HG02642 (cell line): ENCODE measurements around the gene TP53I3.
"Not testable (repeated sequence)": the region's sequence is repeated elsewhere in the genome, so short reads cannot be mapped to it uniquely, and the experiment has no call there.

ENCODE experiments used
- ATAC-seq: cut with Tn5 transposase; IDR thresholded peaks from one replicate; pipeline ENCODE4 v1.9.1; 2021; ENCODE audit warnings: mild to moderate bottlenecking; ENCODE audit not compliant: unreplicated experiment, poor library complexity

The TP53I3 gene

DNA sequence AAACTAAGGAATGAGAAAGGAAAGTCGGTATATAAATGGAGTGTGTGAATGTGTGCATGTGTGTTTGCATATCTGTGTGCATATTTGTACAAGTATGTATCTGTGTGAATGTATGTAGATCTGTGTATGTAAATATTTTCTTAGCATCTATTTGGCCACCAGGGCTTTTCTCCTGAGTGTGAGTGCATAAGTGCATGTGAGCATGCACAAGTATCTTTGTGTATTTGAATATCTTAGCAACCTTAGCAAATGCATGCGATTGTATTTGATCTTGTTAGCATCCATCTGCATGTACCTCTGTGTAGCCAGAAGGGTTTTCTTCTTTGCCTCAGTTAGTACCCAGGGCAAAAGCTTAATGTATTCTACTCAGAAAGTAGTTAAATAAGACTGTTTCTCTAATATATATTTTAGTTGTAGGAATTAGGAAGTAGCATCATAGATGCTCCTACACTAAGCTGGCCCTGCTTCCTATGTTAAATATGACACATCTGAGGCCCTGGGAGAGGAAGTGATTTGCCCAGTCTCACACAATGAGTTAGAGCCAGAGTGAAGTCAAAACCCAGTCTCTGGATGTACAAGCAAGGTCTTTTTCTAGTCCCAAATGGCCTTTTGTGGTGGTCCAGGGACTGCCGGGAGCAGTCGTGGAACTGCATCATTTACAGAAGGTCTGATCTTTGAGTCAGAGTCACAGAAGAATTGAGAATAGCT is 25.9 kb downstream of the TP53I3 start:
- no peak for ATAC-seq

DNA sequence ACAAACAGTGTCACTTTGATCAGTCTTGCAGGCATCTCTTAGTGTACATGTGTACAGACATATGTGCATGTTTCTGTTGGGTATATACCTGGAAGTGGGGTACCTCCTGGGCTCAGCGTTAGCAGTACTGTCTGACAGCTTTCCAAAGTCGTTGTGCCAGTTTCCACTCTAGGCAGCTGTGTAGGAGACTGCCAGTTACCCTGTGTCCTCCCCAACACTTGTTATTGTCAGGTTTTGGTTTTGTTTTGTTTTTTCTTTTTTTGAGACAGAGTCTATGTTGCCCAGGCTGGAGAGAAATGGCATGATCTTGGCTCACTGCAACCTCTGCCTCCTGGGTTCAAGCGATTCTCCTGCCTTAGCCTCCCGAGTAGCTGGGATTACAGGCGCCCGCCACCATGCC is 28.9 kb downstream of the TP53I3 start:
- ATAC-seq: no peak

DNA sequence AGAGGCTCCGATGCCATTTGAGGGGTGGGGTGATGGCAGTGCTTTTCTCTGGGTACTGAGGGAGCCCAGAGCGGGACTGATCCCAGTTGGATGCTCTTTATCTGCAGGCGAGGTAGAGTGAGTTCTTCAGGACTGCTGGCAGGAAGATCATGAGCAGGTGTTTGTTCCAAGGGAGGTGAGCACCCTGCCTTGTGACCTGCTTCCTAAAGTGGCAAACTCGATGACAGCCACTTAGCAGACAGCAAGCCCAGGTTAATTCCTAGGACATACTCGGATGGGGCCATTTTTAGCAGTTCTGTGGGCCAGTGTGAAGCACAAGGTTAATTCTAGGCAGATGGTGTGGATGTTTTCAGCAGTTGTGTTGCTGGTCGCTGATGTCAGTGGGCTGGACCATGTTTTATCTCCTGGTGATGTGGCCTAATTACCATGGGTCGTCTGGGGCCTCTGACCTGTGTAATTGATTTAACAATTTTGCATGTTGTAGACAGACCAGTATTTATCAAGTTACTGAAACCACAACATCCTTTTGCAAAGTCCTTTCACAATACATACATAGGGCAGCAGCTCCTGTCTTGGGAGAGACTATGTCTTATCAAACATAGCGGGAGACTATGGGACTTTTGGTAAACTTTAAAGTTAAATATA is 30.1 kb downstream of the TP53I3 start:
- ATAC-seq: no peak

DNA sequence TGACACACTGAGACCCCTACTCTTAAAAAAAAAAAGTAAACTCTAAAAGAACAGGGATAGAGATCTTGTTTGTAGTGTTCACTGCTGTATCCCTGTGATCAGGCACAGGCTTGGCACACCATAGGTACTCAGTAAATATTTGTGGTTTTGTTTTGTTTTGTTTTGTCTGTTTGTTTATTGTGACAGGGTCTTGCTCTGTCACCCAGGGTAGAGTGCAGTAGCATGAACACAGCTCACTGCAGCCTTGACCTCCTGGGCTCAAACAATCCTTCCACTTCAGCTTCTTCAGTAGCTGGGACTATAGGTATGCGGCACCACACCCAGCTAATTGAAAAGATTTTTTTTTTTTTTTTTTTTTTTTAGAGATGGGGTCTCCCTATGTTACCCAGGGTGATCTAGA is 31.7 kb downstream of the TP53I3 start:
- no peak for ATAC-seq

DNA sequence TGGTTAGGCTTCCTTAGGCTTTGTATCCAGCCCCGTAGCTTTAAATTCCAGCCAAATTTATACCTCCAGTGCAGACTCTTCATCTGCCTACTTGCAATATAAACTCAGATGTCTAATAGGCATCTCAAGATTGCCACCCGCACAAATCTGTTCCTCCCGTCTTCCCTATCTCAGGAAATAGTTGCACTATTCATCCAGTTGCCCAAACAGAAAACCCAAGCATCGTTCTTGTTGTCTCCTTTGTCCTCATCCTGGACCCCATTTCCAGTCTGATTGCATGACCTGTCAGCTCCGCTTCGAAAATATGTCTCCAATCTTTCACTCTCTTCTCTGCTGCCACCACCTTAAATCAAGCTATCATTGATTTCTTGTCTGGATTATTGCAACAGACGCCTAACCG is 32.8 kb downstream of the TP53I3 start:
- no peak for ATAC-seq

DNA sequence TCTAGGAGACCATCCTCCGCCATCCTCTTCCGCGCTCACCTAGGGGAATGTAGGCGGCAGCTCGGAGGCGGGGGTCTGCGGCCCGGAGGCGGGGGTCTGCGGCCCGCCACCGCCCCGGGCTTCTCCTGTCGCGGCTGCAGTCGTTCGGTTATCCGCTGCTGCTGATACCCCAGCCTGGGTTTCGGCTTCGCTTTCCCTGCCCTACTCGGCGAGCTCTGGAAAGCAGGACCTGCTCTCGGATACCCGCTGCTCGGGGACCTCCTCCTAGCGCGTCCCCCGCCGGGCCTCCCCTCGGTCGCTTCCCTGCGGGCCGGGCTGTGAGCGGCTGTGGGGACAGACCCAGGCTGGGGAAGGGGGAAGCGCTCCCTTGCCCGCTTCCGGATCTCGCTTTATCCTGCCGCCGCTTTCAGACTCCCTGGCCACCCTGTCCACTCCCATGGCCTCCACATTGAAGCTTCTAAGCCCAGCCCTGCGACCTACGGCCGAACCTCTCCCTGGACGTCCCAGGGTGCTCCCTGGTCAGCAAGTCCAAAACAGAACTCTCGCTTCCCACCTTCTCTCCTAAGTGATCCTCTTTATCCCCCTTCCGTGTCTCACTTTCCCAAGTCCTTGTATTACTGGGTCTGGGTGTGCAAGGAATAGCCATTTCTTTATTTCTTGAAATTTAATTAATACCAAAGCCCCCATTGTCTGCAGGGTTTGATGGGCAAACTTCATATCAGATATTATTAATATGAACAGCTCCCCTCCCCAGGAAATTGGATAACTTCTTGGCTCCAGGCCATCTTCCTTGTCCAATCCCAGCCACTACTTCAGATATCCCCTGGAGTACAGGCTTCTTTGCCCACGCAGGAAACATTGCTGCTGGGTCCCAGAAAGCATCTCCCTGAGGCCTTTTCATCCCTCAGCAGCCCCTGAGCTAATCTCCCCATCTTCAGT is 34.3 kb downstream of the TP53I3 start:
- no peak for ATAC-seq

DNA sequence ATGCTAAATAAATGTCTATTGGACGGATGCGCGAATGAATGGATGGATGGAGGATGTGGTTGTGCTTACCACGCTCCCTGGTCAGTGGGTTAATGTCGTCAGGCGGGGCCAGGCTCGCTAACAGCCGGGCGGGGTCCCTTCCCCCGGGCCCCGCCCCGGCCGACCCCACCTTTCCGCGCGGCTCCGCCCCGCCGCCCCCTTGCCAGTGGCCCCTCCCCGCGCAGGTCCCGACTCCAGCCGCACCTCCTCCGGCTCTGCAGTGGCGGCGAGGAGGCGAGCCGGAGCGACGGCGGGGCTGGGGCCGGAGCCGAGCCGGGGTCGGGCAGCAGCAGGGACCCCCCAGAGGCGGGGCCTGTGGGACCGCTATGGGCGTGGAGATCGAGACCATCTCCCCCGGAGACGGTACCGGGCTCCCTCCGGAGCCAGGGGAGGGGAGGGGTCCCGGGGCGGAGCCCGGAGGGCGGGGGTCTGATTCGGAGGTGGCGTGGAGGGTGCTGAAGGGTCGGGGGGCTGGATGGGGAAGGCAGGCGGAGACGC is 35.1 kb downstream of the TP53I3 start, which contains the start of gene FKBP1B:
Gene FKBP1B (plus strand): TSS at position 257 of the 537 bp plus-strand sequence. CDS start 109 bp downstream, at position 366.
- ATAC-seq: no peak

DNA sequence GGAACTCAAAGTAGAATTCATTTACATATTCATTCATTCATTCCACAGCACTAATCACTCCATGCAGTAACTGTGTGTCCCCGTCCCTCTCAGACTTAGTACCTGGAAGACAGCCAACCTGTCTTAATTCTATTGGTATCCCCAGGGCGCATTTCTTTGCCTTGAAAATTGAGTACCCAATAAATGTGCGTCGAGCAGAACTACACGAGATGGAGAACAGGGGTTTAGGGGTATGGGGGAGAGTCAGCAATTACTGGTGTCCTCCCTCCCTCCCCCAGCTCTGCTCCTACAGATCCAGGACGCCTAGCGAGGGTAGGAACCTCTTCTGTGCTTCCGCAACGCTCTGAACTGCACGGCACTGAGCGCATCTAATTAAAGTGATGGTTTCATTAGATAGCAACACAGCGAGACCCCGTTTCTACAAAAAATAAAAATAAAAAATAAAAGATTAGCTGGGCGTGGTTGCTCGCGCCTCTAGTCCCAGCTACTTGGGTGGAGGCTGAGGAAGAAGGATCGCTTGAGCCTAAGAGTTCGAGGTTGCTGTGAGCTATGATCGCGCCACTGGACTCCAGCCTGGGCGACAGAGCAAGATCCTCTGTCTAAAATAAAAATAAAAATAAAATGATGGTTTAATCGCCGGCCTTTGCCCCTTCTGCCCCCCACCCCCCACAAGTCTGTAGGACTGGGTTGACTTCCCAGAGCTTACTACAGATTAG is 35.7 kb downstream of the TP53I3 start:
- no peak for ATAC-seq

DNA sequence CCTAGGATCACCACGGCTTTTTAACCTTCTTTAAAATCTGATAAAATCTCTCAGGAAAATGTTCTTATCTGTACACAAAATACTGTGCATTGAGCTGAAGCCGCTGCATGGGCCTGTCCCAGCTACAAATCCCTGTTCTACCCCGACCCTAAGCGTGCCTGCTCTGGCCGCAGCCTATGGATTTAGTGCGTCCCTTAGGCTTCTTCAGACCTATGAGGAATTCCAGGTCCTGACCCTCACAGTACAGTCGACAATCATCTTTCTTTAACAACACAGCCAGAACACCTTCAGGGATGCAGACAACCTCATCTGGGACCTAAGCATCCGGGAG is 37.0 kb downstream of the TP53I3 start:
- ATAC-seq: no peak

DNA sequence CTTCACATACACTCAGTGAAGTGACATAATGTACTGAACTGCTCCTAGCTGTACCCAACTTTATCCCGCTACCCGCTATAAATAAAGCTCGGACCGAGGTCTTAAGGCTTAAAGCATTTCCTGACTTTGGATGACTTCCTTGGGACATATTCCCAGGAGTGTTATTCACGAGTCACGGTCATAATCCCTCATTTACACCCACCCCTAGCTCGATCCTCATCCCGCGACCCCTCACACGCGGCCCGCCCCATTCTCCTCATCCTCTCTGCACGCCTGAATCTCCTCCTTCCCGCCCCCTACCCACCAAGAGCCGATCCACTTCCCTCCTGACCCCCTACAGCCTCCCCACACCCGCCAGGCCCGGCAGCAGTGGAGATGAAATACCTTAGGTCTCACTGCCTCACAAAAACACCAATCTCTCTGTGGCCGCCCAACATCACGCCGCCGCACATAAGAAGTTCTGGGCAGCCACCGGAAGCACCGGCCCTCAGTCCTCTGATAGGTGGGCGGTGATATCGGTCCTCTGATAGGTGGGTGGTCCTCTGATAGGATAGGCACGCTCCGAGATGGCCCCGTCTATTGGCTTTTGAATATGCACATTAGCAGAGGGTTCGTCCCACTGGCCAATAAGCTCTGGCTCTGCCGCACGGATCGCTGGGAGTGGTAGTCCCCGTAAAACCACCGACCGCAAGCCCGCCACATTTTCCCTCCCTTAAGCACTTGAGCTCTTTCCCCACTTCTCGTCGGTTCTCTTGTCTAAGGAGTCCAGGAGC is 37.5 kb downstream of the TP53I3 start, which contains the start of gene WDCP:
Gene WDCP (minus strand): TSS at position 462 of the 773 bp plus-strand sequence. CDS start 7,897 bp downstream, outside the sequence.
- ATAC-seq: peak; percentile 99

DNA sequence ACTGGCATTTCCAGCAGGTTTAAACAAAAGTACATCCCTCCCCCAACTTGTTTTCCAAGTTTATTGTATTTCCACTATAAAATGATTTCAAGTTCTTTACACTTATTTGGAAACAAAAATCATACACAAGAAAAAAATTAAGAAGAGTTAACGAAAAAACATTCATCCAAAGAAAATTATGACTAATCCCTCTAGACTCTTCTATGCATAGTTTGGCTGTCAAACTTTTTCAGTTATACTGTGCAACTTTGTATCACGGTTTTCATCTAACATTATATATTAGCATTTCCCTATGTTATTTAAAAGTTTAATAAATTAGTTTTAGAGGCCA is 38.1 kb downstream of the TP53I3 start:
- ATAC-seq: no peak

DNA sequence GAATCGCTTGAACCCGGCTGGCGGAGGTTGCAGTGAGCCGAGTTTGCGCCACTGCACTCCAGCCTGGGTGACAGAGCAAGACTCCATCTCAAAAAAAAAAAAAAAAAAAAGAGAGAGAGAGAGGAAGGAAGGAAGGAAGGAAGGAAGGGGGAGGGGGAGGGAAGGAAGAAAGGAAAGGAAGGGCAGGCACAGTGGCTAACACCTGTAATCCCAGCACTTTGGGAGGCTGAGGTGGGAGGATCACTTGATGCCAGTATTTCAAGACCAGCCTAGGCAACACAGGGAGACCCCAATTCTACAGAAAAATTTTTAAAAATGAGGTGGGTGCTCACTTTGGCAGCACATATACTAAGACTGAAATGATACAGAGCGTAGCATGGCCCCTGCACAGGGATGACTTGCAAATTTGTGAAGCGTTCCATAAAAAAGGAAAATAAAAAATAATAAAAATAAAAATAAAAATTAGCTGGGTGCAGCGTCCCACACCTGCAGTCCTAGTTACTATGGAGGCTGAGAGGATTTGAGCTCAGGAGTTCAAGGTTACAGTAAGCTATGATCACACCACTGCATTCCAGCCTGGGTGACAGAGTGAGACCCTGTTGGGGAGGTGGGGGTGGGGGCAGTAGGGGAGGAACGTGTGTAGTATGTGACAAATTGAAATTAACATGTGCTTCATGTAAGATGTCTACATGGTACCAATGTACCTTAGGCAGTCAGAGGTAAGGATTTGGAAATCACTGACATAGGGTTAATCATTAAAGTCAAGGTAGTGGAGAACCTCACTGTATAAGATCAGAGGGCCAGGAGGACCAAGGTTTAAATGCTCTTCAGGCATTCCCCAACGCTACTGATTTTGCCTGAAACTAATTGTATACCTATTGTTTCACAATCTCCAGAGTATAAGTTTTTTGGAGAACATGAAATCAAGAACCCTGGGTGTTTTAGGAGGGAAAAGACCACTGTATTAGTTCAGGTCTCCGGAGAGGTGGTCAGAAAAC is 38.8 kb downstream of the TP53I3 start:
- no peak for ATAC-seq

DNA sequence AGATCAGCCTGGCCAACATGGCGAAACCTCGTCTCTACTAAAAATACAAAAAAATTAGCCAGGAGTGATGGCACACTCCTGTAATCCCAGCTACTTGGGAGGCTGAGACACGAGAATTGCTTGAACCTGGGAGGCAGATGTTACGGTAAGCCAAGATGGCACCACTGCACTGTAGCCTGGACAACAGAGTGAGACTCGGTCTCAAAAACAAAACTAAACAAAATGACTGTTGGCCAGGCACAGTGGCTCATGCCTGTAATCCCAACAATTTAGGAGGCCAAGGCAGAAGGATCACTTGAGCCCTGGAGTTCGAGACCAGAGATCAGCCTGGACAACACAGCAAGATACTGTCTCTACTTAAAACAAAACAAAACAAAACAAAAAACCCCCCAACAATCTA is 41.5 kb downstream of the TP53I3 start:
- ATAC-seq: not testable (repeated sequence)

DNA sequence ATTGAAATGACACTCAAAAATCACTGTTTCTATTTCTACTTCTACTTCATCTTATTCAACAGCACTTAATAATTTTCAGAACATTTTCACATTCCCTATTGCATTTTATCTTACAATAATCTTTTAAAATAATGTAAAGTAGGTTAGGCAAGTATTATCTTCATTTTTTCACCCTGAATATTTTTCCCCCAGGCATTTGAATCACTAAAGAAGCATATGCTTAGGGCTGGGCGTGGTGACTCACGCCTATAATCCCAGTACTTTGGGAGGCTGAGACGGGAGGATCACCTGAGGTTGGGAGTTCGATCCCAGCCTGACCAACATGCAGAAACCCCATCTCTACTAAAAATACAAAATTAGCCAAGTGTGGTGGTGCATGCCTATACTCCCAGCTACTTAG is 44.1 kb downstream of the TP53I3 start:
- ATAC-seq: no peak

DNA sequence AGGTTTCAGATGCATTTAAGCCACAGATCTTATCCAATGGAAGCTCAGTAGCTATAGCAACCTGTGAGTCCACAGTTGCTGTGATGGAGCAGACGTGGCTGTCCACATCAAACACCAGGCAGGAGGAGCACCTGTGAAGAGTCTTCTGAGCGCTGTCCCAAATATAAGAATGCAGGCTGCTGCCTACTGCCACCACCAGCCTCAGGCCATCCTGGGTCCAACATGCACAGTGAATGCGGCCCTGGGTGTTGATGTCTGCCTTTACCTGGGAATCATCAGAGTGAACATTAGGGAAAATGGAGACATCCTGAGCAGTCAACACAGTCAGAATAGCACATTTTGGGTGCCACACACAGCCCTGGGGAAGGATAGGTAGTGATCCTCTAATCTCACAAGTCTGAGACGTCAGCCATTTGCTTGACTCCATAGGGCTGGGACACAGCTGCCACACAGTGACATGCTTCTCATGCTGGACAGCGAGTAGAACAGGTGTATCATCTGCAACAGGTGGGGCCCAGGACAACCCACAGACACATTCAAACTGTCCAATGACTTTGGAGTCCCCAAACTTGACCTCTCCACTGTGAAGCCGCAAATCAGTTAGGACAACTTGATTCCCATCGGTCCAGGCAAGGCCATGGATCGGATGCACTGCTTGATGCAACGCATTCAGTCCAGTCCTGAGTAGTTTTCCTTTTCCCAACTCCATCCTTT is 45.7 kb downstream of the TP53I3 start:
- no peak for ATAC-seq
